Measurements from ENCODE around the gene ARL16.

Gene ARL16

DNA sequence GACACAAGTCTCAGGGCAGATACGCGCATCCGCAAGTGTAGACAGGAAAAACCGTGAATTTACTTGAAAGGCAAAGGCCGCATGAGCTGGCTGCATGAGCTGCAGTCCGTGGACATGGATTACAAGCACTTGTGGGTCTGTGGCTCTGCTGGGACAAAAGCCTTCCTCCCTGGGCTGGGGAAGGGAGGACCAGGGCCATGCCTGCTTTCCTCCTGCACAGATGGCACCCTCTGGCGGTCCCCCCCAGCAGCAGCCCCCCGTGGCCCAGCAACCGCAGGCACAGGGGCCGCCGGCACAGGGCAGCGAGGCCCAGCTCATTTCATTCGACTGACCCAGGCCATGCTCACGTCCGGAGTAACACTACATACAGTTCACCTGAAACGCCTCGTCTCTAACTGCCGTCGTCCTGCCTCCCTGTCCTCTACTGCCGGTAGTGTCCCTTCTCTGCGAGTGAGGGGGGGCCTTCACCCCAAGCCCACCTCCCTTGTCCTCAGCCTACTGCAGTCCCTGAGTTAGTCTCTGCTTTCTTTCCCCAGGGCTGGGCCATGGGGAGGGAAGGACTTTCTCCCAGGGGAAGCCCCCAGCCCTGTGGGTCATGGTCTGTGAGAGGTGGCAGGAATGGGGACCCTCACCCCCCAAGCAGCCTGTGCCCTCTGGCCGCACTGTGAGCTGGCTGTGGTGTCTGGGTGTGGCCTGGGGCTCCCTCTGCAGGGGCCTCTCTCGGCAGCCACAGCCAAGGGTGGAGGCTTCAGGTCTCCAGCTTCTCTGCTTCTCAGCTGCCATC lies 17.9 kb upstream of the ARL16 start:
- H3K4me3 ChIP-seq: peak overlapping the region; percentile 95
- peak overlapping the region; percentile 16; the same call in 1 of the 2 replicates for H3K27ac ChIP-seq
- TF ChIP-seq EZH2 (IDR thresholded peaks at IDR 0.05): no peak
- no peak for TF ChIP-seq FOXP2 (optimal IDR thresholded peaks at IDR 0.05; ENCODE audit: control extremely low read depth, extremely low read length, insufficient read depth)
- TF ChIP-seq POLR2AphosphoS5 (IDR thresholded peaks at IDR 0.05; ENCODE audit: borderline replicate concordance, low read depth, low read length): peak; percentile 62; the same call in 1 of the 2 replicates
- H3K36me3 ChIP-seq (ENCODE audit: insufficient read depth, low read length): peaks cover 64% of the 10 kb centered on the region
- H3K9me3 ChIP-seq (ENCODE audit: low read depth, low read length): no peaks in the 10 kb centered on the region
- DNase-seq (ENCODE audit: low read depth, low spot score): no peak
- peak overlapping the region; percentile 99 for H3K9ac ChIP-seq (ENCODE audit: insufficient read length)

GRCh38 chr17:81700353-81701287 lies 17.0 kb upstream of the ARL16 start:
- Histone ChIP-seq H3K4me3 (peak overlapping the region; percentile 95), H3K9me3 (ENCODE audit: low read depth, low read length) (no peaks in the 10 kb centered on the region), H3K36me3 (ENCODE audit: insufficient read depth, low read length) (peaks cover 64% of the 10 kb centered on the region), H3K9ac (ENCODE audit: insufficient read length) (peak overlapping the region; percentile 99), H3K27ac (peak overlapping the region; percentile 16; the same call in 1 of the 2 replicates)
- TF ChIP-seq POLR2AphosphoS5 (IDR thresholded peaks at IDR 0.05; ENCODE audit: borderline replicate concordance, low read depth, low read length) (no peak; the same call in 1 of the 2 replicates), FOXP2 (optimal IDR thresholded peaks at IDR 0.05; ENCODE audit: control extremely low read depth, extremely low read length, insufficient read depth) (no peak), EZH2 (IDR thresholded peaks at IDR 0.05) (no peak)
- DNase-seq (ENCODE audit: low read depth, low spot score): no peak

DNA sequence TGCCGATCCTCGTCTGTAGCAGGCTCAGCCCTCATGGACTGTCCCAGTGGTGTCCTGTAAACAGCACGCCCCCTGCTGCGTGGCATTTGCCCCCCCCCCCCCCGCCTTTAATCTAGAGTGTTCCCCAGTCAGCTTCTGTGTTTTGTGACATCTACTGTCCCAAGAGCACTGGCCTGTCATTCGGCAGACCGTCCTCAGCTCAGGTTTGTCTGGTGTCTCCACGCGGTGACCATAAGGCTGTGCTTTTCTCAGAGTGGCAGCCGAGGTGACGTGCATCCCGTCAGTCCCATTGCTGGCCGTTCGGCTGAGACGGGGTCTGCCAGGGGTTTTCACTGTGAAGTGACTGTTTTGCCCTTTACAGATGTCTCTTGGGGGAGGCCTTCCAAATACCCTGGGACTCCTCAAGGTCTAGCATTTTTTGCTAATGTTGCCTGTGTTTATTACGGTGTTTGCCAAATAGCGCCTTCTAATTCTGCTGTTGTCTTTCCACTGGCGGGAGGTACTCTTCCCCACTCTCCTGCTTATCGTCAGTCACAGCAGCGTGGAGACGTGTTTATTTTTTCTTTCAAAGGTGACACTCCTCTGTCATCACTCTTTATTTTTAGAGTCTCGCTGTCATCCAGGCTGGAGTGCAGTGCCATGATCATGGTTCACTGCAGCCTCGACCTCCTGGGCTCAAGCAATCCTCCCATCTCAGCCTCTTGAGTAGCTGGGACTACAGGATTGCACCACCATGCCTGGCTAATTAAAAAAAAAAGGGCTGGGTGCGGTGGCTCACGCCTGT lies 13.9 kb upstream of the ARL16 start:
- TF ChIP-seq EZH2 (IDR thresholded peaks at IDR 0.05) (no peak), FOXP2 (optimal IDR thresholded peaks at IDR 0.05; ENCODE audit: control extremely low read depth, extremely low read length, insufficient read depth) (no peak), POLR2AphosphoS5 (IDR thresholded peaks at IDR 0.05; ENCODE audit: borderline replicate concordance, low read depth, low read length) (no peak)
- H3K9me3 ChIP-seq (ENCODE audit: low read depth, low read length): no peaks in the 10 kb centered on the region
- H3K36me3 ChIP-seq (ENCODE audit: insufficient read depth, low read length): peaks cover 72% of the 10 kb centered on the region
- no peak for DNase-seq (ENCODE audit: low read depth, low spot score)
- no peak overlapping the region for H3K27ac ChIP-seq
- H3K4me3 ChIP-seq: no peak overlapping the region
- no peak overlapping the region for H3K9ac ChIP-seq (ENCODE audit: insufficient read length)

DNA sequence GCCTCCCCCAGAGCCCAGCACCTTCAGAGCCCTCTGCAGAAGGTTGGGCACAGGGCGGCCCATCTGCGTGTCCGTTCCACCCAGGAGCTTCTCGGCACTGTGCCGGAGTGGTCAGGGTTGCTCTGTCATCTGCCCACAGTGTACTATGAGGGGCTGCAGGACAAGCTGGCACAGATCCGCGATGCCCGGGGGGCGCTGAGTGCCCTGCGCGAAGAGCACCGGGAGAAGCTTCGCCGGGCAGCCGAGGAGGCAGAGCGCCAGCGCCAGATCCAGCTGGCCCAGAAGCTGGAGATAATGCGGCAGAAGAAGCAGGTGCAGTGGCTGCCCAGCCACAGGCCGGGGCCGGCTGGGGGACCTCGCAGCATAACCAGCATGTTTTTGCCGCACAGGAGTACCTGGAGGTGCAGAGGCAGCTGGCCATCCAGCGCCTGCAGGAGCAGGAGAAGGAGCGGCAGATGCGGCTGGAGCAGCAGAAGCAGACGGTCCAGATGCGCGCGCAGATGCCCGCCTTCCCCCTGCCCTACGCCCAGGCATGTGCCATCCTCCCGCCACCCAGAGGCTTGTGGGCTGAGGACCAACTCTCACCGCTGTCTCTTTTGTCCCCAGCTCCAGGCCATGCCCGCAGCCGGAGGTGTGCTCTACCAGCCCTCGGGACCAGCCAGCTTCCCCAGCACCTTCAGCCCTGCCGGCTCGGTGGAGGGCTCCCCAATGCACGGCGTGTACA lies 12.8 kb upstream of the ARL16 start:
- no peak overlapping the region for H3K9ac ChIP-seq (ENCODE audit: insufficient read length)
- no peak overlapping the region for H3K4me3 ChIP-seq
- no peaks in the 10 kb centered on the region for H3K9me3 ChIP-seq (ENCODE audit: low read depth, low read length)
- DNase-seq (ENCODE audit: low read depth, low spot score): no peak
- TF ChIP-seq POLR2AphosphoS5 (IDR thresholded peaks at IDR 0.05; ENCODE audit: borderline replicate concordance, low read depth, low read length): peak; percentile 15; the same call in 1 of the 2 replicates
- no peak for TF ChIP-seq FOXP2 (optimal IDR thresholded peaks at IDR 0.05; ENCODE audit: control extremely low read depth, extremely low read length, insufficient read depth)
- H3K27ac ChIP-seq: no peak overlapping the region
- peaks cover 79% of the 10 kb centered on the region for H3K36me3 ChIP-seq (ENCODE audit: insufficient read depth, low read length)

DNA sequence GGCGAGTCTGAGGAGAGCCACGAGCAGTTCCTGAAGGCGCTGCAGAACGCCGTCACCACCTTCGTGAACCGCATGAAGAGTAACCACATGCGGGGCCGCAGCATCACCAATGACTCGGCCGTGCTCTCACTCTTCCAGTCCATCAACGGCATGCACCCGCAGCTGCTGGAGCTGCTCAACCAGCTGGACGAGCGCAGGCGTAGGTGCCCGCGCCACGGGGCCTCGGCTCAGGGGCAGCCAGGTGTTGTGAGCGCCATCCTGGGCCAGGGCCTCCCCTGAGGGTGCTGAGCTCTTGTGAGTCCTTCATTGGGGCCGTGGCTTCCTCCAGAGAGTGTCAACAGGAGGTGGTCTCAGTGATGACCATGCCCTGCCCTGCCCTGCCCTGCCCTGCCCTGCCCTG lies 12.2 kb upstream of the ARL16 start:
- peaks cover 76% of the 10 kb centered on the region for H3K36me3 ChIP-seq (ENCODE audit: insufficient read depth, low read length)

GRCh38 chr17:81695211-81695610 lies 11.6 kb upstream of the ARL16 start:
- no peak overlapping the region for H3K9ac ChIP-seq (ENCODE audit: insufficient read length)
- no peak overlapping the region for H3K27ac ChIP-seq
- H3K36me3 ChIP-seq (ENCODE audit: insufficient read depth, low read length): peaks cover 78% of the 10 kb centered on the region
- no peak overlapping the region for H3K4me3 ChIP-seq
- no peaks in the 10 kb centered on the region for H3K9me3 ChIP-seq (ENCODE audit: low read depth, low read length)
- no peak for TF ChIP-seq EZH2 (IDR thresholded peaks at IDR 0.05)
- TF ChIP-seq FOXP2 (optimal IDR thresholded peaks at IDR 0.05; ENCODE audit: control extremely low read depth, extremely low read length, insufficient read depth): no peak
- no peak; the same call in 1 of the 2 replicates for TF ChIP-seq POLR2AphosphoS5 (IDR thresholded peaks at IDR 0.05; ENCODE audit: borderline replicate concordance, low read depth, low read length)
- DNase-seq (ENCODE audit: low read depth, low spot score): no peak

More for the DNA sequence above, 12.2 kb upstream of the ARL16 start:
- TF ChIP-seq POLR2AphosphoS5 (IDR thresholded peaks at IDR 0.05; ENCODE audit: borderline replicate concordance, low read depth, low read length) (no peak), FOXP2 (optimal IDR thresholded peaks at IDR 0.05; ENCODE audit: control extremely low read depth, extremely low read length, insufficient read depth) (no peak), EZH2 (IDR thresholded peaks at IDR 0.05) (no peak)
- no peak overlapping the region for H3K27ac ChIP-seq
- no peak overlapping the region for H3K4me3 ChIP-seq
- H3K9me3 ChIP-seq (ENCODE audit: low read depth, low read length): no peaks in the 10 kb centered on the region
- DNase-seq (ENCODE audit: low read depth, low spot score): no peak
- no peak overlapping the region for H3K9ac ChIP-seq (ENCODE audit: insufficient read length)

GRCh38 chr17:81694810-81695209 lies 11.2 kb upstream of the ARL16 start:
- H3K36me3 ChIP-seq (ENCODE audit: insufficient read depth, low read length): peaks cover 82% of the 10 kb centered on the region
- TF ChIP-seq EZH2 (IDR thresholded peaks at IDR 0.05): no peak
- TF ChIP-seq POLR2AphosphoS5 (IDR thresholded peaks at IDR 0.05; ENCODE audit: borderline replicate concordance, low read depth, low read length): no peak
- no peak for TF ChIP-seq FOXP2 (optimal IDR thresholded peaks at IDR 0.05; ENCODE audit: control extremely low read depth, extremely low read length, insufficient read depth)
- no peak overlapping the region for H3K27ac ChIP-seq
- DNase-seq (ENCODE audit: low read depth, low spot score): no peak
- H3K9me3 ChIP-seq (ENCODE audit: low read depth, low read length): no peaks in the 10 kb centered on the region
- H3K4me3 ChIP-seq: no peak overlapping the region
- H3K9ac ChIP-seq (ENCODE audit: insufficient read length): no peak overlapping the region
